ENCODE data around the gene NAALADL1. TPM values are rescaled to one million over a fixed set of nuclear protein-coding genes. Genes with fewer than 3 reads are reported as not detected.

Gene NAALADL1
- total RNA-seq, 6 experiments from 2014 or later, result 0.83 to 3.5 (median 1.4) TPM

DNA sequence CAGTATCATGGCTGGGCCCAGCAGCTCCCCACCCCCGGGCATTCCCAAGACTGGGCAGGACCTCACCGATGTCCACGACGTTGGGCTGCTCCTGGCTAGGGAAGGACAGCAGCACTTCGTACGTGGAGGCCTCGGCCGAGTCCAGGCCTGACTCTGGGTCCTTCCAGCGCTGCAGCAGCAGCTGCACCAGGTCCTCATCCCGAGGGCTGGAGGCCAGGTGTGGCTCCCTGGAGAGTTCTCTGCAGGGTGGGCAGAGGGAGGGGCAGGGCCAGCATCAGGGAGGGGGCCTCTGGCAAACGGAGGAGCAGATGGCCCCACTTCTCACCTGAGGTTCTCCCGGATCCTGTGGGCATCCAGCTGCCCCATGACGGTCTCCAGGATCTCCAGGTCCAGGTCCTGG is 341 bp downstream of the NAALADL1 start:
- Histone ChIP-seq H3K36me3 (no peaks in the 10 kb centered on the region), H3K4me3 (no peak overlapping the region), H3K27me3 (no peaks in the 10 kb centered on the region), H3K4me1 (no peaks in the 10 kb centered on the region), H3K27ac (no peak overlapping the region), H3K9me3 (no peaks in the 10 kb centered on the region)
- intact Hi-C loops (cut with DNase I), result no loop called here
- no peak for TF ChIP-seq POLR2A (IDR thresholded peaks at IDR 0.05)
- TF ChIP-seq, protein P1, sequence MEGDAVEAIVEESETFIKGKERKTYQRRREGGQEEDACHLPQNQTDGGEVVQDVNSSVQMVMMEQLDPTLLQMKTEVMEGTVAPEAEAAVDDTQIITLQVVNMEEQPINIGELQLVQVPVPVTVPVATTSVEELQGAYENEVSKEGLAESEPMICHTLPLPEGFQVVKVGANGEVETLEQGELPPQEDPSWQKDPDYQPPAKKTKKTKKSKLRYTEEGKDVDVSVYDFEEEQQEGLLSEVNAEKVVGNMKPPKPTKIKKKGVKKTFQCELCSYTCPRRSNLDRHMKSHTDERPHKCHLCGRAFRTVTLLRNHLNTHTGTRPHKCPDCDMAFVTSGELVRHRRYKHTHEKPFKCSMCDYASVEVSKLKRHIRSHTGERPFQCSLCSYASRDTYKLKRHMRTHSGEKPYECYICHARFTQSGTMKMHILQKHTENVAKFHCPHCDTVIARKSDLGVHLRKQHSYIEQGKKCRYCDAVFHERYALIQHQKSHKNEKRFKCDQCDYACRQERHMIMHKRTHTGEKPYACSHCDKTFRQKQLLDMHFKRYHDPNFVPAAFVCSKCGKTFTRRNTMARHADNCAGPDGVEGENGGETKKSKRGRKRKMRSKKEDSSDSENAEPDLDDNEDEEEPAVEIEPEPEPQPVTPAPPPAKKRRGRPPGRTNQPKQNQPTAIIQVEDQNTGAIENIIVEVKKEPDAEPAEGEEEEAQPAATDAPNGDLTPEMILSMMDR (IDR thresholded peaks at IDR 0.05), result no peak
- ATAC-seq (no peak), DNase-seq (no peak)
- WGBS (ENCODE audit: insufficient coverage, low coverage, low lambda C conversion rate, missing lambda C conversion rate), result no CpG with 5 or more reads among the region's 13 CpGs

DNA sequence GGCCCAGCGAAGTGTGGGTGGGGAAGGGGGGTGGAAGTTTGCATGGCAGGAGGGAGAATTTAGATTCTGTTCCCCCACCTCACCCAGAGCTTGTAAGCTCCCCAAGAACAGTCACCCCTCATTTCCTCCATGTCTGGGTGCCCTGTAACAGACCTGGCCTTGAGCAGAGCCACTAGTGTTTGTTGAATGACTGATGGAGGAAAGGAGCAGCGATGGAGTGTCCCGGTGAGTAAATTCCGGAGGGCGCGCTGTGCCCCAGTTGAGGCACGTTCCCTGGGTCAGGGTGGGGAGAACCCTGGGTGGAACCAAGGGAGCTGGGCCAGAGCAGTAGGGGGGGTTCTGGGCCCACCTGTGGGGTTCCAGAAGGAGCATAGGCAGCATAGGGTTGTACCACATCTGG is 827 bp downstream of the NAALADL1 start:
- no peak for TF ChIP-seq POLR2A (IDR thresholded peaks at IDR 0.05)
- TF ChIP-seq, protein P1 (IDR thresholded peaks at IDR 0.05), result no peak
- no peak overlapping the region for H3K27ac ChIP-seq
- no CpG with 5 or more reads among the region's 7 CpGs for WGBS (ENCODE audit: insufficient coverage, low coverage, low lambda C conversion rate, missing lambda C conversion rate)
- ATAC-seq (no peak), DNase-seq (no peak)
- no peaks in the 10 kb centered on the region for H3K27me3 ChIP-seq
- no peaks in the 10 kb centered on the region for H3K36me3 ChIP-seq
- intact Hi-C loops (cut with DNase I), result no loop called here
- no peaks in the 10 kb centered on the region for H3K4me1 ChIP-seq
- no peak overlapping the region for H3K4me3 ChIP-seq
- H3K9me3 ChIP-seq, result no peaks in the 10 kb centered on the region

DNA sequence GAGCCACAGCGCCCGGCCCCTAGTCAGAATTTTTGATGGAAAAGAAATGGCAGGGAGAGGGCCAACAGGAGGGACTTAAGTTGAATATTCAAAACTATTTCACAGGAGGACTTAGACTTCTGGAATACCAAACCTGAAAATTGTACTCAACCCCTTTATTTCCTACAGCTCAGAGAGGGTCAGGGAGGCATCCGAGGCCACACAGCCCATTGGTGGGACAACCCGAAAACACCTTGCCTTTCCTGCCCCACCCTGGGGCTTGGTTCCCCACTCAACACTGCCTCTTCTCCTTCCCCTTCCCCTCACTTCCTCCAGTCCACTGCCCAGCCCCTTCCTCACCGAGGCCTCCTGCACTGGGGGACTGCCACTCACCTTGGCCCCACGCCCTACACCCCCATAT is 1.4 kb downstream of the NAALADL1 start:
- Histone ChIP-seq H3K27ac (no peak overlapping the region), H3K9me3 (no peaks in the 10 kb centered on the region), H3K4me3 (no peak overlapping the region), H3K4me1 (no peaks in the 10 kb centered on the region), H3K27me3 (no peaks in the 10 kb centered on the region), H3K36me3 (no peaks in the 10 kb centered on the region)
- ATAC-seq, result no peak
- intact Hi-C loops (cut with DNase I), result no loop called here
- no peak for DNase-seq
- 91% methylated on average over 4 of the region's 6 CpGs for WGBS (ENCODE audit: insufficient coverage, low coverage, low lambda C conversion rate, missing lambda C conversion rate)
- TF ChIP-seq, protein P1 (IDR thresholded peaks at IDR 0.05), result no peak
- TF ChIP-seq POLR2A (IDR thresholded peaks at IDR 0.05), result no peak

DNA sequence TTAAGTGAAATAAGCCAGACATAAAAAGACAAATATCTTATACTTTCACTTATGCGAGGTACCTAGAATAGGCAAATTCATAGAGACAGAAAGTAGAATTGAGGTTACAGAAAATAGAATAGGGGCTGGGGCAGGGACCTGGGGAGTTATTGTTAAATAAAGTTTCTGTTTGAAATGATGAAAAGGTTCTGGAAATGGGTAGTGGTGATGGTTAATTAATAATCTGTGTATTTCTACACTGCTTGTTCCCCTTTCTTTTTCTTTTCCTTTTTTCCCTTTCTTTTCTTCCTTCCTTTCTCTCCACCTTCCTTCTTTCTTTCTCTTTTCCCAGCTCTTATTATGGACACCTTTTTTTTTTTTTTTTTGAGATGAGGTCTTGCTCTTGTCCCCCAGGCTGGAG is 2.8 kb downstream of the NAALADL1 start:
- intact Hi-C loops (cut with DNase I), result no loop called here
- TF ChIP-seq, protein P1 (IDR thresholded peaks at IDR 0.05), result no peak
- TF ChIP-seq POLR2A (IDR thresholded peaks at IDR 0.05), result no peak
- Histone ChIP-seq H3K27ac (no peak overlapping the region), H3K36me3 (no peaks in the 10 kb centered on the region), H3K9me3 (no peaks in the 10 kb centered on the region), H3K27me3 (no peaks in the 10 kb centered on the region), H3K4me1 (no peaks in the 10 kb centered on the region), H3K4me3 (no peak overlapping the region)
- WGBS (ENCODE audit: insufficient coverage, low coverage, low lambda C conversion rate, missing lambda C conversion rate), result 79% methylated on average over 1 of the region's 1 CpG
- ATAC-seq, result no peak
- no peak for DNase-seq
